Measurements from ENCODE around the gene FKBP14. TPM values are rescaled to one million over a fixed set of nuclear protein-coding genes. Genes with fewer than 3 reads are reported as not detected.

FKBP14 gene
- total and polyA plus RNA-seq, 12 donors: 2.0 to 35.0 (median 12.7) TPM

- no peaks in the 10 kb centered on the region for H3K27me3 ChIP-seq
- intact Hi-C loops (cut with DNase I): no loop called here
- H3K9me3 ChIP-seq (replicated peaks in 1 of 3): no peaks in the 10 kb centered on the region
- no peak overlapping the region for H3K4me3 ChIP-seq
- WGBS, 4 donors: 0 to 53% (median 5%) methylated on average over 1 of the region's 1 CpG
- TF ChIP-seq CTCF (IDR thresholded peaks at IDR 0.05): no peak
- TF ChIP-seq POLR2A (IDR thresholded peaks at IDR 0.05): no peak
- no peak for DNase-seq
- H3K4me1 ChIP-seq (replicated peaks in 1 of 2): no peaks in the 10 kb centered on the region
- no peak overlapping the region for H3K27ac ChIP-seq
- H3K36me3 ChIP-seq (replicated peaks in 1 of 2): no peaks in the 10 kb centered on the region
These were observed 43.5 kb upstream of the FKBP14 start for GRCh38 chr7:30070052-30070451.

GRCh38 chr7:30069096-30069867 is 42.8 kb upstream of the FKBP14 start:
- Histone ChIP-seq H3K4me1 (replicated peaks in 1 of 2) (no peaks in the 10 kb centered on the region), H3K27ac (no peak overlapping the region), H3K36me3 (replicated peaks in 1 of 2) (no peaks in the 10 kb centered on the region), H3K27me3 (no peaks in the 10 kb centered on the region), H3K9me3 (replicated peaks in 1 of 3) (no peaks in the 10 kb centered on the region), H3K4me3 (no peak overlapping the region)
- intact Hi-C loops (cut with DNase I): loop anchor here (10.0 kb wide), 3 partner anchors 114 to 314 kb away; no protein-coding TSS in a partner anchor
- WGBS, 4 donors: 75 to 96% (median 91%) methylated on average over 5 of the region's 5 CpGs
- DNase-seq: no peak
- TF ChIP-seq CTCF (IDR thresholded peaks at IDR 0.05): no peak
- no peak for TF ChIP-seq POLR2A (IDR thresholded peaks at IDR 0.05)

- Histone ChIP-seq H3K4me1 (replicated peaks in 1 of 2) (no peaks in the 10 kb centered on the region), H3K4me3 (no peak overlapping the region), H3K27me3 (no peaks in the 10 kb centered on the region), H3K27ac (no peak overlapping the region), H3K9me3 (replicated peaks in 1 of 3) (no peaks in the 10 kb centered on the region), H3K36me3 (replicated peaks in 1 of 2) (peaks cover 0 to 2% of the 10 kb centered on the region in 2 donors)
- DNase-seq: no peak
- TF ChIP-seq CTCF (IDR thresholded peaks at IDR 0.05) (no peak), POLR2A (IDR thresholded peaks at IDR 0.05) (no peak)
- intact Hi-C loops (cut with DNase I): loop anchor here (10.0 kb wide), 3 partner anchors 113 to 313 kb away; no protein-coding TSS in a partner anchor
These were observed 41.6 kb upstream of the FKBP14 start for GRCh38 chr7:30068117-30068516.

DNA sequence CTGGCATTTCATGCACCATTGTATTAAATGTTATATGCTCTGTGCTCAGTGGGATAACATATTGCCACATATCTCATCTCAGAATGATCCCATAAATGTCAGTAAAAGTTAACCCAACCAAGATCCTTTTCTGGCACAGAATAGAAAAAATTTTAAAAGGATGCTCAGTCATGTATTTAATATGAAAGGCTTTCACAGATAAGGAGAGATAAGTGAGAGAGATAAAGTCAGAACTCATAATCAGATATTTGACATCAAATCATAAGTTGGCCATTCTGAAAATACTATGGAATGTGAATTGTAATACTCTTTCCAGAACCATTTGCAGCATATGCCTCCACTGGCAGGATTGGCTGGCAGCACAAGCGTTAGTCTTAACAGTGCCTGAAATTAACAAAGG is 40.2 kb upstream of the FKBP14 start:
- no peak for TF ChIP-seq POLR2A (IDR thresholded peaks at IDR 0.05)
- TF ChIP-seq CTCF (IDR thresholded peaks at IDR 0.05): no peak
- Histone ChIP-seq H3K4me1 (replicated peaks in 1 of 2) (no peaks in the 10 kb centered on the region), H3K36me3 (replicated peaks in 1 of 2) (peaks cover 0 to 5% of the 10 kb centered on the region in 2 donors), H3K27ac (no peak overlapping the region), H3K9me3 (replicated peaks in 1 of 3) (no peaks in the 10 kb centered on the region), H3K27me3 (no peaks in the 10 kb centered on the region), H3K4me3 (no peak overlapping the region)
- no peak for DNase-seq
- WGBS, 4 donors: 87 to 100% (median 98%) methylated on average over 1 of the region's 1 CpG
- intact Hi-C loops (cut with DNase I): loop anchor here (10.0 kb wide), 3 partner anchors 112 to 312 kb away; no protein-coding TSS in a partner anchor

Measured in adrenal gland (tissue), 12 donors.